Left lung (tissue), 10 donors: ENCODE results near the gene PHACTR1. TPM values are rescaled to one million over a fixed set of nuclear protein-coding genes. Genes with fewer than 3 reads are reported as not detected.

ENCODE experiments used
- ATAC-seq: fragments of 200-7000 bp; cut with Tn5 transposase; one replicate; pipeline ENCODE4 v1.9.1; 2020; ENCODE audit warnings: moderate library complexity
- DNase-seq, 4 donors: peaks; one replicate each; pipeline ENCODE4 v3.0.0-alpha.2; 2013 to 2020
- H3K27ac ChIP-seq, 2 donors: fragments of 200-600 bp; sonication (generic) in 1 of 2; one replicate each; pipeline versions ENCODE4 v1.5.0 to v1.8.0; 2020 to 2021
- H3K27me3 ChIP-seq, 2 donors: fragments of 200-600 bp; sonication (generic) in 1 of 2; one replicate each; pipeline versions ENCODE4 v1.5.0 to v1.8.0; 2020 to 2021
- H3K36me3 ChIP-seq, 2 donors: fragments of 200-600 bp; sonication (generic) in 1 of 2; one replicate each; pipeline versions ENCODE4 v1.5.0 to v1.8.0; 2020 to 2021
- H3K4me1 ChIP-seq, 2 donors: fragments of 200-600 bp; one replicate each; pipeline ENCODE4 v1.8.0; 2021
- H3K4me3 ChIP-seq, 2 donors: fragments of 200-600 bp; sonication (generic) in 1 of 2; one replicate each; pipeline versions ENCODE4 v1.5.0 to v1.8.0; 2020 to 2021; ENCODE audit warnings: mild to moderate bottlenecking in 1 of 2
- H3K9me3 ChIP-seq, 2 donors: fragments of 200-600 bp; sonication (generic) in 1 of 2; one replicate each; pipeline versions ENCODE4 v1.5.0 to v1.8.0; 2020 to 2021
- intact Hi-C, 2 donors: fragments of 100-400 bp; cut with DNase I; formaldehyde crosslinking; loops; one replicate each; pipeline versions ENCODE4 v1.11.2 to v1.14.2; 2022
- polyA plus RNA-seq, 6 donors: library from polyadenylated mRNA; unstranded; fragments of 120-200 nt; gene quantifications; one replicate each; pipeline ENCODE4 v1.2.1, GENCODE V29; 2013; ENCODE audit not compliant: insufficient read length in 6 of 6
- total RNA-seq, 2 donors: library from RNA; stranded (reverse); fragmentation: NEBNext Ultra II Directional; extraction: Animal tissue kit (Norgen Biotek cat#: 25700); gene quantifications; one replicate each; pipeline ENCODE4 v1.2.1, GENCODE V29; 2021
- TF ChIP-seq, protein P1 (sequence below), 2 donors: fragments of 200-600 bp; sonication (generic) in 1 of 2; IDR thresholded peaks; one replicate each; pipeline versions ENCODE4 v1.5.0 to v1.8.0; 2021; ENCODE audit warnings: antibody characterized with exemption in 2 of 2
- donor health status: DM: no; HTN: yes; CAD: no.
- donor health status: DM: no; HTN: no; CAD: no.

PHACTR1 gene
- total and polyA plus RNA-seq, 8 donors, result 12.1 to 53.3 (median 15.8) TPM

DNA sequence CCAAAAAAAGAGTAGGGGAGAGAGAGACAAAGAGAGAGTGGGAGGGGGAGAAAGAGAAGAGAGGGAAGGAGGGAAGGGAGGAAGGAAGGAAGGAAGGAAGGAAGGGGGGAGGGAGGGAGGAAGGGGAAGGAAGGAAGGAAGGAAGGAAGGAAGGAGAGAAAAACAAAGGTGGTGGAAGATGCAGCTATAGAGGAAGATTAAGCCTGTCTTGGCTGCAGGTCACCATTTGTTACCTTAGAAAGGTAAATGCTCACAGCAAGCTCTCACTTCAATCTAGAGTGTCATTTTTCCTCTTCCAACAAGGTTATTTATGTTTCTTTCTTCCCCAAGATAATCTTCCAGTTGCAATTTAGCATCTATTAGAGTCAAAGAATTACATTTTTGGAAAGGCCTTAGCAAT lies 284.0 kb downstream of the PHACTR1 start:
- TF ChIP-seq, protein P1, sequence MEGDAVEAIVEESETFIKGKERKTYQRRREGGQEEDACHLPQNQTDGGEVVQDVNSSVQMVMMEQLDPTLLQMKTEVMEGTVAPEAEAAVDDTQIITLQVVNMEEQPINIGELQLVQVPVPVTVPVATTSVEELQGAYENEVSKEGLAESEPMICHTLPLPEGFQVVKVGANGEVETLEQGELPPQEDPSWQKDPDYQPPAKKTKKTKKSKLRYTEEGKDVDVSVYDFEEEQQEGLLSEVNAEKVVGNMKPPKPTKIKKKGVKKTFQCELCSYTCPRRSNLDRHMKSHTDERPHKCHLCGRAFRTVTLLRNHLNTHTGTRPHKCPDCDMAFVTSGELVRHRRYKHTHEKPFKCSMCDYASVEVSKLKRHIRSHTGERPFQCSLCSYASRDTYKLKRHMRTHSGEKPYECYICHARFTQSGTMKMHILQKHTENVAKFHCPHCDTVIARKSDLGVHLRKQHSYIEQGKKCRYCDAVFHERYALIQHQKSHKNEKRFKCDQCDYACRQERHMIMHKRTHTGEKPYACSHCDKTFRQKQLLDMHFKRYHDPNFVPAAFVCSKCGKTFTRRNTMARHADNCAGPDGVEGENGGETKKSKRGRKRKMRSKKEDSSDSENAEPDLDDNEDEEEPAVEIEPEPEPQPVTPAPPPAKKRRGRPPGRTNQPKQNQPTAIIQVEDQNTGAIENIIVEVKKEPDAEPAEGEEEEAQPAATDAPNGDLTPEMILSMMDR (IDR thresholded peaks at IDR 0.05), result no peak
- no peak for ATAC-seq
- intact Hi-C loops, result no loop called here
- Histone ChIP-seq H3K9me3 (no peaks in the 10 kb centered on the region), H3K27me3 (no peaks in the 10 kb centered on the region), H3K4me3 (no peak overlapping the region), H3K36me3 (no peaks in the 10 kb centered on the region), H3K4me1 (no peaks in the 10 kb centered on the region), H3K27ac (no peak overlapping the region)
- no peak for DNase-seq

DNA sequence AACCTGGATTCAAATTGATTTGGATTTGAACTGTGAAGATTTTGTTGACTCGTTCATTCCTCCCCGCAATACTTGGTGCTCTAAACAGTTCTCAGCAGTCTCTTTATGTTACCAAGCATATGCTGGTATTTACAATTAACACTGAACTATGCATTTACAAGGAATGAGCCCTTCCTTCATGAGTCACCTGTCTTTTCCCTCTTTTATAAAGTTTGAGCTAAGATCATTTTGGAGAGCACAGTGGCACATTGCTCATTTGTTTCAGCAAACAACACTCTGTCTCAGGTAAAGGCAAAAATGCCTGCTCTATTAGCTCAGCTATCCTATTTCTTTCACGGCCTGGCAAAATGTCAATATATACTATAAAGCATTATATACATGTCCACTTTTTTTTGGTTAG lies 285.4 kb downstream of the PHACTR1 start:
- intact Hi-C loops, result no loop called here
- TF ChIP-seq, protein P1 (IDR thresholded peaks at IDR 0.05), result no peak
- Histone ChIP-seq H3K27ac (no peak overlapping the region), H3K27me3 (no peaks in the 10 kb centered on the region), H3K36me3 (no peaks in the 10 kb centered on the region), H3K4me1 (no peaks in the 10 kb centered on the region), H3K9me3 (no peaks in the 10 kb centered on the region), H3K4me3 (no peak overlapping the region)
- peak; percentile 14 for ATAC-seq
- no peak for DNase-seq

DNA sequence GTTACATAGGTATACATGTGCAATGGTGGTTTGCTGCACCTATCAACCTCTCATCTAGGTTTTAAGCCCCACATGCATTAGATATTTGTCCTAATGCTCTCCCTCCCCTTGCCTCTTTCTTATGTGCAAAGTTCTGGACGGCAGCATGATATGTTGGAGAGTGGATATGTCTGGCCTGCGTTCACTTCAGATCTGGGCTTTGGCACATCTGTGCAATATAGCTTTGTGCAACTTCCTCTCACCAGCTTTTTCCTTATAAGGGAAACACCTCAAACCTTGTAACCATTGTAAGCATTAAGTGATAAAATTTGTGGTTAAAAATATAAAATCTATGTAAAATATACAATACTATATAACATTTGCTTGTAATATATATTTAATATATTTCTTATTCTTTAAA lies 288.0 kb downstream of the PHACTR1 start:
- DNase-seq (no peak), ATAC-seq (no peak)
- Histone ChIP-seq H3K4me3 (no peak overlapping the region), H3K27ac (no peak overlapping the region), H3K27me3 (no peaks in the 10 kb centered on the region), H3K9me3 (no peaks in the 10 kb centered on the region), H3K4me1 (no peaks in the 10 kb centered on the region), H3K36me3 (no peaks in the 10 kb centered on the region)
- TF ChIP-seq, protein P1 (IDR thresholded peaks at IDR 0.05), result no peak
- intact Hi-C loops, result no loop called here

DNA sequence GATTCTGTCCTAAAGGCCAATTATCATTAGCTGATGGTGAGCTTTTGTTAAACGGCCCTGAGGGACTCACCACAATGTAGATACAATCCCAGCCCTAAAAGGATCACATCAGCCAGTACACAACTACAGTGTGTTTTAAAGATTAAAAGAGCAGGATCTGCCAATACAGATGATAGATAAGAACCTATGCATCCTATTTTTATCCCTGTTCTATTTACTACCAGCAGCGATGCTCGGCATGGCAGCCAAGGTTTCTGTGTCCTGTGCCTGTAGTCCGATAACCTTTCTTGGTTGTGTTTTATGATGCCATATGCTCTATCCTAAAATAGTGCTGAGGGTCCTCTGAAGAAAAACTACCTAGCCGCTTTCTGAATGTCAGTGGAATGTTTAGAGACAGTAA lies 289.4 kb downstream of the PHACTR1 start:
- TF ChIP-seq, protein P1 (IDR thresholded peaks at IDR 0.05), result no peak
- H3K4me1 ChIP-seq, result no peaks in the 10 kb centered on the region
- intact Hi-C loops, result no loop called here
- no peak for DNase-seq
- no peaks in the 10 kb centered on the region for H3K9me3 ChIP-seq
- H3K27me3 ChIP-seq, result no peaks in the 10 kb centered on the region
- H3K27ac ChIP-seq, result no peak overlapping the region
- no peaks in the 10 kb centered on the region for H3K36me3 ChIP-seq
- no peak for ATAC-seq
- no peak overlapping the region for H3K4me3 ChIP-seq

DNA sequence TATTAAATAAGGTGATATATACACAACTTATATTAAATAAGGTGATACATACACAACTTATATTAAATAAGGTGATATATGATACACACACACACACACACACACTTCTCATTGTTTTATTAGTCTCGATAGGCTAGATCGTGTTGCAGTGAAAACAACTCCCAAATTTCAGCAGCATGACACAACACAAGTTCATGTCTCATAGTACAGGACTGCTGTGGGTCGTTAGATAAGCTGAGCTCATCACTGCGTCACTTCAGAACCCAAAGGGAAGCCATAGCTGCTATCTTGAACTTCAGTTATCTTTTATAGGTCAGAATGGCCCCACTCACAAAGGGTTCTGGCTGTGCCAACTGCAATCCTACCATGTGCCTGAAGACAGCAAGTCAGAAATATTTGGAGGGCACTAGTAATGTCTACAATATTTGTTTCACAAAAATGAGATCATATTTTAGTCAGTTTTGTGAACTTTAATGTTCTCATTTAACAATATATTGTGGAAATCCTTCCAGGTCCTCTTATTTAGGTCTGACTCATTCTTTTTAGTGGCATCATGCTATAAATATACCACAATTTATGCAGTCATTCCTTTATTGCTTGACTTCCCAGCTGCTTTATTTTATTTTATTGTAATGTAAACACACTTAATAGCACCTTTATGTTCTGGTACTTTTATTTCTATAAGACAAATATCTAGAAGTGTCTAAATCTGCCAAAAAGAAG lies 290.2 kb downstream of the PHACTR1 start:
- H3K27me3 ChIP-seq, result no peaks in the 10 kb centered on the region
- no peaks in the 10 kb centered on the region for H3K36me3 ChIP-seq
- H3K27ac ChIP-seq, result no peak overlapping the region
- H3K4me3 ChIP-seq, result no peak overlapping the region
- TF ChIP-seq, protein P1 (IDR thresholded peaks at IDR 0.05), result no peak
- ATAC-seq (no peak), DNase-seq (no peak)
- no peaks in the 10 kb centered on the region for H3K9me3 ChIP-seq
- H3K4me1 ChIP-seq, result peaks cover 0 to 1% of the 10 kb centered on the region in 2 donors
- intact Hi-C loops, result no loop called here
